ENCODE measurements around the gene MIS12. TPM values are rescaled to one million over a fixed set of nuclear protein-coding genes. Genes with fewer than 3 reads are reported as not detected.

The MIS12 gene
- total RNA-seq, 2 experiments from 2014 or later: 30.8 to 36.4 TPM

- peaks cover 18% of the 10 kb centered on the region for H3K4me1 Mint-ChIP-seq
- H3K36me3 Mint-ChIP-seq: peaks cover 25% of the 10 kb centered on the region
- no peaks in the 10 kb centered on the region for H3K9me3 Mint-ChIP-seq (ENCODE audit: low read depth)
- no peak for DNase-seq
- H3K27ac Mint-ChIP-seq: no peak overlapping the region
- H3K4me3 Mint-ChIP-seq: no peak overlapping the region
- no peaks in the 10 kb centered on the region for H3K27me3 Mint-ChIP-seq
- CTCF ChIA-PET: no interaction called here
- ATAC-seq: no peak
Measured at GRCh38 chr17:5530265-5531084, 44.1 kb downstream of the MIS12 start.

- ATAC-seq: no peak
- CTCF ChIA-PET: no interaction called here
- no peak overlapping the region for H3K4me3 Mint-ChIP-seq
Measured at GRCh38 chr17:5531085-5531418, 44.7 kb downstream of the MIS12 start.

GRCh38 chr17:5532581-5532980 is 46.2 kb downstream of the MIS12 start:
- CTCF ChIA-PET: no interaction called here
- peaks cover 24% of the 10 kb centered on the region for H3K36me3 Mint-ChIP-seq

More at GRCh38 chr17:5531085-5531418, 44.7 kb downstream of the MIS12 start:
- Mint-ChIP-seq H3K9me3 (ENCODE audit: low read depth) (no peaks in the 10 kb centered on the region), H3K36me3 (peaks cover 26% of the 10 kb centered on the region), H3K27me3 (no peaks in the 10 kb centered on the region), H3K27ac (no peak overlapping the region), H3K4me1 (peaks cover 16% of the 10 kb centered on the region)
- no peak for DNase-seq

GRCh38 chr17:5533486-5534315 is 47.3 kb downstream of the MIS12 start:
- Mint-ChIP-seq H3K4me1 (no peaks in the 10 kb centered on the region), H3K27ac (no peak overlapping the region), H3K27me3 (no peaks in the 10 kb centered on the region), H3K9me3 (ENCODE audit: low read depth) (no peaks in the 10 kb centered on the region), H3K4me3 (no peak overlapping the region), H3K36me3 (peaks cover 27% of the 10 kb centered on the region)
- DNase-seq (no peak), ATAC-seq (no peak)
- CTCF ChIA-PET: no interaction called here

More at GRCh38 chr17:5532581-5532980, 46.2 kb downstream of the MIS12 start:
- ATAC-seq (no peak), DNase-seq (no peak)
- Mint-ChIP-seq H3K4me1 (peaks cover 3% of the 10 kb centered on the region), H3K4me3 (no peak overlapping the region), H3K27me3 (no peaks in the 10 kb centered on the region), H3K9me3 (ENCODE audit: low read depth) (no peaks in the 10 kb centered on the region), H3K27ac (no peak overlapping the region)

- Mint-ChIP-seq H3K27me3 (no peaks in the 10 kb centered on the region), H3K4me3 (no peak overlapping the region), H3K36me3 (peaks cover 18% of the 10 kb centered on the region), H3K4me1 (no peaks in the 10 kb centered on the region), H3K27ac (no peak overlapping the region), H3K9me3 (ENCODE audit: low read depth) (no peaks in the 10 kb centered on the region)
- no peak for DNase-seq
- CTCF ChIA-PET: no interaction called here
- ATAC-seq: no peak
Measured at GRCh38 chr17:5535436-5535835, 49.1 kb downstream of the MIS12 start.

GRCh38 chr17:5536866-5537650 is 50.7 kb downstream of the MIS12 start:
- ATAC-seq (no peak), DNase-seq (no peak)
- Mint-ChIP-seq H3K27ac (peak overlapping the region; percentile 38), H3K27me3 (no peaks in the 10 kb centered on the region), H3K9me3 (ENCODE audit: low read depth) (no peaks in the 10 kb centered on the region), H3K36me3 (peaks cover 16% of the 10 kb centered on the region), H3K4me1 (no peaks in the 10 kb centered on the region), H3K4me3 (no peak overlapping the region)
- CTCF ChIA-PET: no interaction called here

GRCh38 chr17:5539286-5539685 is 52.9 kb downstream of the MIS12 start:
- H3K27me3 Mint-ChIP-seq: no peaks in the 10 kb centered on the region
- H3K36me3 Mint-ChIP-seq: peaks cover 9% of the 10 kb centered on the region
- DNase-seq: no peak
- no peaks in the 10 kb centered on the region for H3K9me3 Mint-ChIP-seq (ENCODE audit: low read depth)
- CTCF ChIA-PET: no interaction called here
- no peaks in the 10 kb centered on the region for H3K4me1 Mint-ChIP-seq
- no peak overlapping the region for H3K4me3 Mint-ChIP-seq
- ATAC-seq: no peak
- H3K27ac Mint-ChIP-seq: no peak overlapping the region

GRCh38 chr17:5540321-5540720 is 54.0 kb downstream of the MIS12 start:
- CTCF ChIA-PET: interaction anchor here (0.5 kb wide), 1 partner anchor 1025 kb away, joined by 3 read pairs; no protein-coding TSS in a partner anchor
- Mint-ChIP-seq H3K4me3 (no peak overlapping the region), H3K27me3 (no peaks in the 10 kb centered on the region), H3K36me3 (peaks cover 7% of the 10 kb centered on the region), H3K27ac (no peak overlapping the region), H3K4me1 (no peaks in the 10 kb centered on the region), H3K9me3 (ENCODE audit: low read depth) (no peaks in the 10 kb centered on the region)
- DNase-seq (no peak), ATAC-seq (no peak)

Other genes starting within 250 kb of the MIS12 start
- gene RABEP1, start 204.3 kb upstream of the MIS12 start, total RNA-seq: 10 to 100 TPM; 35.1 to 38.0 TPM
- gene NUP88, start 66.9 kb upstream of the MIS12 start, total RNA-seq: 100 to 1,000 TPM; 117 to 123 TPM
- gene RPAIN, start 66.4 kb upstream of the MIS12 start, total RNA-seq: 10 to 100 TPM; 50.7 to 55.5 TPM
- gene C1QBP, start 47.4 kb upstream of the MIS12 start, total RNA-seq: 100 to 1,000 TPM; 166 to 240 TPM
- 10 to 100 TPM; 21.9 to 29.4 TPM for gene DHX33, start 17.6 kb upstream of the MIS12 start, total RNA-seq
- 10 to 100 TPM; 52.5 to 79.0 TPM for gene DERL2, start 388 bp upstream of the MIS12 start, total RNA-seq
- 10 to 100 TPM; 39.1 to 66.6 TPM for gene NLRP1, start 97.9 kb downstream of the MIS12 start, total RNA-seq